SK-N-SH treated with all-trans-retinoic acid at 6 μM for 48 hours (cell line): Measurements from ENCODE around the gene HMX1.

Source experiments
- ATAC-seq: fragments of 200-7000 bp; cut with Tn5 transposase; 3 replicates; pipeline ENCODE4 v1.9.1; 2020; ENCODE audit warnings: mild to moderate bottlenecking, moderate library complexity
- ARNTL ChIP-seq: fragments of 450-650 bp; formaldehyde crosslinking; IDR thresholded peaks from 2 replicates; pipeline ENCODE4 v1.5.0; 2020; ENCODE audit warnings: low read depth, mild to moderate bottlenecking, moderate library complexity, borderline replicate concordance
- BACH2 ChIP-seq: fragments of 250-450 bp; sonication (Bioruptor Pico); IDR thresholded peaks from 2 replicates; pipeline ENCODE4 v1.9.0; 2021; ENCODE audit warnings: mild to moderate bottlenecking, borderline replicate concordance
- CSDC2 ChIP-seq: fragments of 250-450 bp; sonication (Bioruptor Pico); IDR thresholded peaks from 2 replicates; pipeline ENCODE4 v1.5.0; 2020; ENCODE audit warnings: mild to moderate bottlenecking, moderate library complexity
- GLIS3 ChIP-seq: fragments of 250-450 bp; sonication (Bioruptor Pico); IDR thresholded peaks from 2 replicates; pipeline ENCODE4 v1.5.0; 2020; ENCODE audit warnings: mild to moderate bottlenecking, moderate library complexity
- ISL1 ChIP-seq: fragments of 250-450 bp; sonication (Bioruptor Pico); IDR thresholded peaks from 2 replicates; pipeline ENCODE4 v2.1.2; 2022; ENCODE audit warnings: mild to moderate bottlenecking, moderate library complexity
- OSR1 ChIP-seq: fragments of 250-450 bp; sonication (Bioruptor Pico); IDR thresholded peaks from 2 replicates; pipeline ENCODE4 v1.8.0; 2022; ENCODE audit warnings: moderate library complexity, mild to moderate bottlenecking, inconsistent platforms
- PPARA ChIP-seq: fragments of 250-450 bp; sonication (Bioruptor Pico); IDR thresholded peaks from 2 replicates; pipeline ENCODE4 v1.5.0; 2020; ENCODE audit warnings: mild to moderate bottlenecking, borderline replicate concordance
- SNAI2 ChIP-seq: fragments of 250-450 bp; sonication (Bioruptor Pico); IDR thresholded peaks from 2 replicates; pipeline ENCODE4 v1.5.0; 2020; ENCODE audit warnings: mild to moderate bottlenecking, moderate library complexity
- TCF4 ChIP-seq: fragments of 250-450 bp; sonication (Bioruptor Pico); IDR thresholded peaks from 2 replicates; pipeline ENCODE4 v1.8.0; 2021; ENCODE audit warnings: mild to moderate bottlenecking, moderate library complexity, borderline replicate concordance
- TOX ChIP-seq: fragments of 250-450 bp; sonication (Bioruptor Pico); IDR thresholded peaks from 2 replicates; pipeline ENCODE4 v1.8.0; 2021; ENCODE audit warnings: mild to moderate bottlenecking, moderate library complexity, borderline replicate concordance
- ZFP3 ChIP-seq: fragments of 250-450 bp; sonication (Bioruptor Pico); IDR thresholded peaks from 2 replicates; pipeline ENCODE4 v1.5.0; 2020; ENCODE audit warnings: mild to moderate bottlenecking, moderate library complexity
- ZNF565 ChIP-seq: fragments of 450-650 bp; formaldehyde crosslinking; conservative IDR thresholded peaks from 2 replicates; pipeline ENCODE4 v1.5.0; 2020; ENCODE audit warnings: low read depth, mild to moderate bottlenecking, moderate library complexity
- ZNF70 ChIP-seq: fragments of 450-650 bp; formaldehyde crosslinking; IDR thresholded peaks from 2 replicates; pipeline ENCODE4 v1.5.0; 2020; ENCODE audit warnings: mild to moderate bottlenecking, moderate library complexity
- ZNF8 ChIP-seq: fragments of 450-650 bp; formaldehyde crosslinking; IDR thresholded peaks from 2 replicates; pipeline ENCODE4 v1.5.0; 2020; ENCODE audit warnings: mild to moderate bottlenecking, moderate library complexity
- TF ChIP-seq, protein P1 (sequence below): fragments of 250-450 bp; sonication (Bioruptor Pico); IDR thresholded peaks from 2 replicates; pipeline ENCODE4 v1.5.1; 2020; ENCODE audit warnings: low read depth, mild to moderate bottlenecking, moderate library complexity
- TF ChIP-seq, protein P2 (sequence below): fragments of 250-450 bp; sonication (Bioruptor Pico); IDR thresholded peaks from 2 replicates; pipeline ENCODE4 v1.5.0; 2020; ENCODE audit warnings: mild to moderate bottlenecking, moderate library complexity
- TF ChIP-seq, protein P3 (sequence below): fragments of 250-450 bp; sonication (Bioruptor Pico); IDR thresholded peaks from 2 replicates; pipeline ENCODE4 v1.5.1; 2021; ENCODE audit warnings: mild to moderate bottlenecking, moderate library complexity
- TF ChIP-seq, protein P4 (sequence below): fragments of 250-450 bp; sonication (Bioruptor Pico); IDR thresholded peaks from 2 replicates; pipeline ENCODE4 v1.8.0; 2021; ENCODE audit warnings: low read depth, mild to moderate bottlenecking, moderate library complexity, borderline replicate concordance

Gene HMX1

DNA sequence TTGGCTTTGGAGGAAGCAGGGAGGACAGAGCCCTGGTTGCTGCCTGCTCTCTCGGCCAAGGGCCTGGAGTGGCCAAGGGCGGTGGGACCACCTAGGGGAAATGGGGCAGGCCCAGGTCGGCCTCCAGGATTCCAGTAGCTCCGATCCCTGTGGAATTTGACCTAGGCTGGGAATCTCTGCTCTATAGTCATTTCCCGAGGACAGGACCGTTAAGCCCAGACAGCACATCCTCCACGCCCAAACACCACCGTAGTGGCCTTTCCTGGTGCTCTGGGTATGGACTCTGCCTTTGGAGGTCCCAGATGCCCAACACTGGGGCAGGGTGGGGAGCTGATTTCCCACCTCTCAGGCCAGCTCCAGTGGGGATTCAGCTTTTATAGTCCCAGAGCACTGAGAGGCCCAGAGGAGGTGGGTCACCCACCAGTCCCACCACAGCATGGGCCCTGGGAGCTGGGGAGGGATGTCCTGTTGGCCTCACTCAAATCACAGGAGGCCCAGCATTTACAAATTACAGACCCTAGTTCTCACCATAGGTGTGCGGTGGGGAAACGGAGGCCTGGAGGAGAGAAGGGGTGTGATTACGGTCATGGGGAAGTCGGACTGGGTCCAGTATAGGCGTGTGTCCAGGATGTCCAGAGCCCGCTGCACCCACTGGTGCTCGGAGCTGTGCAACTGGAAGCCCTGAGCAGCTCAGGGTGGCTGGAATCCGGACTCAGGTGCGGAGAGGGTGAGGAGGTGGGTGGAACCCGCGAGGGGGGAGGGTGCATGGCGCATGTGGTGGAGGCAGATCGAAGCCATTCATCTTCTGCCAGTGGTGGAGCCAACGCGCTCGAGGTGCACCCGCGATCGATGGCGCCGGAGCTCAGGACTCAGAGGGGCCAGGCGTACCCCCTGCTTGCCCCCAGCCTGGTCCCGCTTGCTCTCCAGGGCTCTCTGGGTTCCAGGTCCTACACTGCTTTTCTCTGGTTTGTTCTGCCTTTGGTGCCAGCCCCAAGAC, 7.7 kb downstream of the HMX1 start:
- TF ChIP-seq SNAI2 (CRISPR knock-in tag) (no peak), CSDC2 (CRISPR knock-in tag) (no peak), ZNF8 (CRISPR knock-in tag) (no peak), BACH2 (CRISPR knock-in tag) (no peak)
- TF ChIP-seq, protein P1, sequence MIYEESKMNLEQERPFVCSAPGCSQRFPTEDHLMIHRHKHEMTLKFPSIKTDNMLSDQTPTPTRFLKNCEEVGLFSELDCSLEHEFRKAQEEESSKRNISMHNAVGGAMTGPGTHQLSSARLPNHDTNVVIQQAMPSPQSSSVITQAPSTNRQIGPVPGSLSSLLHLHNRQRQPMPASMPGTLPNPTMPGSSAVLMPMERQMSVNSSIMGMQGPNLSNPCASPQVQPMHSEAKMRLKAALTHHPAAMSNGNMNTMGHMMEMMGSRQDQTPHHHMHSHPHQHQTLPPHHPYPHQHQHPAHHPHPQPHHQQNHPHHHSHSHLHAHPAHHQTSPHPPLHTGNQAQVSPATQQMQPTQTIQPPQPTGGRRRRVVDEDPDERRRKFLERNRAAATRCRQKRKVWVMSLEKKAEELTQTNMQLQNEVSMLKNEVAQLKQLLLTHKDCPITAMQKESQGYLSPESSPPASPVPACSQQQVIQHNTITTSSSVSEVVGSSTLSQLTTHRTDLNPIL = no peak
- TF ChIP-seq, protein P2, sequence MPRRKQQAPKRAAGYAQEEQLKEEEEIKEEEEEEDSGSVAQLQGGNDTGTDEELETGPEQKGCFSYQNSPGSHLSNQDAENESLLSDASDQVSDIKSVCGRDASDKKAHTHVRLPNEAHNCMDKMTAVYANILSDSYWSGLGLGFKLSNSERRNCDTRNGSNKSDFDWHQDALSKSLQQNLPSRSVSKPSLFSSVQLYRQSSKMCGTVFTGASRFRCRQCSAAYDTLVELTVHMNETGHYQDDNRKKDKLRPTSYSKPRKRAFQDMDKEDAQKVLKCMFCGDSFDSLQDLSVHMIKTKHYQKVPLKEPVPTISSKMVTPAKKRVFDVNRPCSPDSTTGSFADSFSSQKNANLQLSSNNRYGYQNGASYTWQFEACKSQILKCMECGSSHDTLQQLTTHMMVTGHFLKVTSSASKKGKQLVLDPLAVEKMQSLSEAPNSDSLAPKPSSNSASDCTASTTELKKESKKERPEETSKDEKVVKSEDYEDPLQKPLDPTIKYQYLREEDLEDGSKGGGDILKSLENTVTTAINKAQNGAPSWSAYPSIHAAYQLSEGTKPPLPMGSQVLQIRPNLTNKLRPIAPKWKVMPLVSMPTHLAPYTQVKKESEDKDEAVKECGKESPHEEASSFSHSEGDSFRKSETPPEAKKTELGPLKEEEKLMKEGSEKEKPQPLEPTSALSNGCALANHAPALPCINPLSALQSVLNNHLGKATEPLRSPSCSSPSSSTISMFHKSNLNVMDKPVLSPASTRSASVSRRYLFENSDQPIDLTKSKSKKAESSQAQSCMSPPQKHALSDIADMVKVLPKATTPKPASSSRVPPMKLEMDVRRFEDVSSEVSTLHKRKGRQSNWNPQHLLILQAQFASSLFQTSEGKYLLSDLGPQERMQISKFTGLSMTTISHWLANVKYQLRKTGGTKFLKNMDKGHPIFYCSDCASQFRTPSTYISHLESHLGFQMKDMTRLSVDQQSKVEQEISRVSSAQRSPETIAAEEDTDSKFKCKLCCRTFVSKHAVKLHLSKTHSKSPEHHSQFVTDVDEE (CRISPR knock-in tag) = no peak
- ATAC-seq = no peak

DNA sequence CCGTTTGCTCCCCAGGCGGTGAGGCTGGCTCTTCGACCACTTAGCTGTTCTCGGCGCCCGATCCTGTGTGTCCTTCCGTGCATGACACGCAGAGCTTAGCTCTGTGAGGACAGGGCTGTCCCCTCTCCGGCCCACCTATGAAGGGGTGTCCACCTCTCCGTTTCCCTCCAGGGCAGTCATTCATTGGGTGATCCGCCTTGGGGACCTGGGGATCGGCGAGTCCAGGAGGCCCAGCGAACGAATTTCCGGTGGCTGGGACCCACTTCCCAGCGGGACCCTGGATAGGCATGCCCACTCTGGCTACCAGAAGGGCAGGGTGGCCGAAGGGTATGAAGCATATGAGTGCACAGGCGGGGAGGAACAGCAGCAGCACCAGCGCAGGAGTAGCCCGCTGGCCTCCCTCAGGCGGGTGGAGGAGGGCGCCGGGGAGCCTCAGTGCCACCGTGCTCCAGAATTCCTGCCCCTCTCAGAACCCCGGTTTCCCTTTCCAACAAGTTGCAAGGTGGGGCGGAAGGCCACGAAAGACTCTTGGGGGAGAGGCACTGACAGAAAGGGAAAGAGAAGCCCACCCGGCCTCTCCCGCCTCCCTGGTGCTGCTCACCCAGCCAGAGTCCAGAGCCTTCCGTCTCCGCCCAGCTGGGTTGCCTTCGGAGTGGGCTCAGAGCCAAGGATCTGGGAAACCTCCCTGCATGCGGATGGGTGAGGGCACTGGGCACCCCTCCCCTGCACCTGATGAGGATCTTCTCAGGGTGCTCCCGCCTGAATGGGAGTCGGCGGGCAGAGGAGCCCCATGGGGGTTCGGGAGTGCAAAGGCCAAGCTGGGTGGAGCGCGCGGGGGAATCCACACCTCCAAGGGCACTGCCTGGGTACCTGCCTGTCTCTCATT, 8.6 kb downstream of the HMX1 start:
- no peak for ATAC-seq
- TF ChIP-seq, protein P1 = no peak
- TF ChIP-seq TCF4 (CRISPR knock-in tag) = no peak
- no peak for TF ChIP-seq GLIS3 (CRISPR knock-in tag)
- no peak for TF ChIP-seq ZNF70 (CRISPR knock-in tag)
- TF ChIP-seq ZFP3 = no peak
- TF ChIP-seq TOX = no peak
- TF ChIP-seq ARNTL (CRISPR knock-in tag) = no peak
- no peak for TF ChIP-seq PPARA (CRISPR knock-in tag)
- no peak for TF ChIP-seq OSR1 (CRISPR knock-in tag)

DNA sequence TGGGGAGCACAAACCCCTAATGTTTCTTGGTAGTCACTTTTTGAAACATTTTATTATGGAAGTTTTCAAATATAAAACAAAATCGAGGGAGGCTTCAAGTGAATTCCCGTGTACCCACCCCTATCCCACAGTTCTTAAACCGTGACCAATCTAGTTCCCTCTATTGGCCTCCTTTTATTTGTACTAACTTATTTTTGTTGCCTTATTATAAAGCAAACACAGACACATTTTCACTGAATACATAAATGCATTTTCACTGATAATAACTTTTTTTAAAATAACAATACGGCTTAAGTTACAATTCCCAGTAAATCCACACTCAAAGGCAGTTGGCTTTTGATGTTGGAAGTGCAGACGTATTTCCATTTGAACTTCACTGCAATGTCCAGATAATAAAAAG, 9.3 kb downstream of the HMX1 start:
- TF ChIP-seq, protein P3, sequence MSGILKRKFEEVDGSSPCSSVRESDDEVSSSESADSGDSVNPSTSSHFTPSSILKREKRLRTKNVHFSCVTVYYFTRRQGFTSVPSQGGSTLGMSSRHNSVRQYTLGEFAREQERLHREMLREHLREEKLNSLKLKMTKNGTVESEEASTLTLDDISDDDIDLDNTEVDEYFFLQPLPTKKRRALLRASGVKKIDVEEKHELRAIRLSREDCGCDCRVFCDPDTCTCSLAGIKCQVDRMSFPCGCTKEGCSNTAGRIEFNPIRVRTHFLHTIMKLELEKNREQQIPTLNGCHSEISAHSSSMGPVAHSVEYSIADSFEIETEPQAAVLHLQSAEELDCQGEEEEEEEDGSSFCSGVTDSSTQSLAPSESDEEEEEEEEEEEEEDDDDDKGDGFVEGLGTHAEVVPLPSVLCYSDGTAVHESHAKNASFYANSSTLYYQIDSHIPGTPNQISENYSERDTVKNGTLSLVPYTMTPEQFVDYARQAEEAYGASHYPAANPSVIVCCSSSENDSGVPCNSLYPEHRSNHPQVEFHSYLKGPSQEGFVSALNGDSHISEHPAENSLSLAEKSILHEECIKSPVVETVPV (CRISPR knock-in tag) = no peak
- no peak for TF ChIP-seq ZNF8 (CRISPR knock-in tag)
- no peak for TF ChIP-seq ARNTL (CRISPR knock-in tag)
- no peak for TF ChIP-seq ZNF565 (CRISPR knock-in tag)
- TF ChIP-seq ZNF70 (CRISPR knock-in tag) = no peak
- TF ChIP-seq OSR1 (CRISPR knock-in tag) = no peak
- TF ChIP-seq ISL1 (CRISPR knock-in tag) = no peak
- TF ChIP-seq, protein P4, sequence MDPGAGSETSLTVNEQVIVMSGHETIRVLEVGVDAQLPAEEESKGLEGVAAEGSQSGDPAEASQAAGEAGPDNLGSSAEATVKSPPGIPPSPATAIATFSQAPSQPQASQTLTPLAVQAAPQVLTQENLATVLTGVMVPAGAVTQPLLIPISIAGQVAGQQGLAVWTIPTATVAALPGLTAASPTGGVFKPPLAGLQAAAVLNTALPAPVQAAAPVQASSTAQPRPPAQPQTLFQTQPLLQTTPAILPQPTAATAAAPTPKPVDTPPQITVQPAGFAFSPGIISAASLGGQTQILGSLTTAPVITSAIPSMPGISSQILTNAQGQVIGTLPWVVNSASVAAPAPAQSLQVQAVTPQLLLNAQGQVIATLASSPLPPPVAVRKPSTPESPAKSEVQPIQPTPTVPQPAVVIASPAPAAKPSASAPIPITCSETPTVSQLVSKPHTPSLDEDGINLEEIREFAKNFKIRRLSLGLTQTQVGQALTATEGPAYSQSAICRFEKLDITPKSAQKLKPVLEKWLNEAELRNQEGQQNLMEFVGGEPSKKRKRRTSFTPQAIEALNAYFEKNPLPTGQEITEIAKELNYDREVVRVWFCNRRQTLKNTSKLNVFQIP (CRISPR knock-in tag) = no peak
- TF ChIP-seq SNAI2 (CRISPR knock-in tag) = no peak
- no peak for TF ChIP-seq ZFP3
- no peak for TF ChIP-seq TCF4 (CRISPR knock-in tag)
- no peak for TF ChIP-seq PPARA (CRISPR knock-in tag)
- TF ChIP-seq, all 23 proteins: peak for 0
- ATAC-seq = no peak
